ENCODE measurements around the gene CHRNG.

DNA sequence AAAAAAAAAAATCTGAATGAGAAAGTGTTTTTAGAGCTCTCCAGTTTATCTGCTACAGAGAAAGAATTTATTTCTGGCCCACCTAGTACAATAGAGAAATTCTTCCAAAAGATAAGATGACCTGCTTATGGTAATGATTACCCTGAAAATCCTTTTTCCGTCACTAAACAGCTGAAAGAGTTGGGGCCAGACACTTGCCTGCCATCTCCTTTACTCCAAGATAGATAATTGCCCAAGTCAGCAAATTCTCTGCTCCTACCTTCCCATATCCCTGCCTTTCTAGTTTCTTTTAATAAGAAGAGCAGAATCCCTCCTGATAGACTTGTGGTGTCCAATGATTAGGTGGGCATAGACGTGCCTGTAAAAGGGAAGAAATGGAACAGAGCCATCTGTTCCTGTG is 39.1 kb downstream of the CHRNG start:
- TF ChIP-seq, protein P1, sequence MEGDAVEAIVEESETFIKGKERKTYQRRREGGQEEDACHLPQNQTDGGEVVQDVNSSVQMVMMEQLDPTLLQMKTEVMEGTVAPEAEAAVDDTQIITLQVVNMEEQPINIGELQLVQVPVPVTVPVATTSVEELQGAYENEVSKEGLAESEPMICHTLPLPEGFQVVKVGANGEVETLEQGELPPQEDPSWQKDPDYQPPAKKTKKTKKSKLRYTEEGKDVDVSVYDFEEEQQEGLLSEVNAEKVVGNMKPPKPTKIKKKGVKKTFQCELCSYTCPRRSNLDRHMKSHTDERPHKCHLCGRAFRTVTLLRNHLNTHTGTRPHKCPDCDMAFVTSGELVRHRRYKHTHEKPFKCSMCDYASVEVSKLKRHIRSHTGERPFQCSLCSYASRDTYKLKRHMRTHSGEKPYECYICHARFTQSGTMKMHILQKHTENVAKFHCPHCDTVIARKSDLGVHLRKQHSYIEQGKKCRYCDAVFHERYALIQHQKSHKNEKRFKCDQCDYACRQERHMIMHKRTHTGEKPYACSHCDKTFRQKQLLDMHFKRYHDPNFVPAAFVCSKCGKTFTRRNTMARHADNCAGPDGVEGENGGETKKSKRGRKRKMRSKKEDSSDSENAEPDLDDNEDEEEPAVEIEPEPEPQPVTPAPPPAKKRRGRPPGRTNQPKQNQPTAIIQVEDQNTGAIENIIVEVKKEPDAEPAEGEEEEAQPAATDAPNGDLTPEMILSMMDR (IDR thresholded peaks at IDR 0.05; ENCODE audit: insufficient read depth, low read depth, low read length): no peak
- no peak for TF ChIP-seq EZH2 (IDR thresholded peaks at IDR 0.05; ENCODE audit: insufficient read depth, low read length)
